ENCODE measurements around the gene SLIT3. TPM values are rescaled to one million over a fixed set of nuclear protein-coding genes. Genes with fewer than 3 reads are reported as not detected.

SLIT3 gene
- total RNA-seq, 1 experiment from 2014 or later, result not detected

DNA sequence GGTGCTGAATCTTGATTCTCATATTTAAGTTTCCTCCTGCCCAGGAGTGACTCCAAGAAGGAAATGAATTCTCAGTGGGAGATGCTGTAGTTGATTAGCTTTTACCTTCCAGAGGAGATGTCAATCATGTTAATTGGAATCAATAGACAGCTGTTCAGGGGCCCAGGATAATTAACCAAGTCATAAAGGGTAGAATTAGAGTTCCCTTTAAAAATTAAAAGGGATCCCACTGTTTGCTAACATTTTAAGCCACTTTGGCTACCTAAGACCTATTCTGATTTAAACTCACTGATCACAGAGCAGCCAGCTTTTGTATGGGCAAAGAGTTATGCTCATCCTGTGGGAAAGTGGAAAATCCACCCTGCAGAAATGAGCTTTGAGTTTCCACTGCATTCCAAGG lies 249.6 kb downstream of the SLIT3 start:
- no peaks in the 10 kb centered on the region for H3K9me3 ChIP-seq (ENCODE audit: insufficient read depth, low read depth)
- no peak overlapping the region for H2AFZ ChIP-seq
- no peaks in the 10 kb centered on the region for H3K9me2 ChIP-seq (ENCODE audit: insufficient read depth)
- H3K4me1 ChIP-seq (replicated peaks; ENCODE audit: insufficient read depth), result no peaks in the 10 kb centered on the region
- no TSS peak for BruUV-seq (replicated peaks)
- DNase-seq, result no peak
- no peaks in the 10 kb centered on the region for H4K20me1 ChIP-seq (ENCODE audit: insufficient read depth)
- H3F3A ChIP-seq (ENCODE audit: insufficient read depth, low read depth), result no peaks in the 10 kb centered on the region
- no peak overlapping the region for H3K4me3 ChIP-seq
- intact Hi-C loops (cut with micrococcal nuclease; ENCODE audit: unreplicated experiment), result no loop called here
- H3K27me3 ChIP-seq (ENCODE audit: insufficient read depth, low read depth), result peaks cover 98% of the 10 kb centered on the region
- CTCF ChIA-PET, result no interaction called here
- H3K79me2 ChIP-seq (ENCODE audit: low read depth), result no peaks in the 10 kb centered on the region
- no peak for TF ChIP-seq EZH2 (IDR thresholded peaks at IDR 0.05; ENCODE audit: low read depth)
- TF ChIP-seq CTCF (conservative IDR thresholded peaks at IDR 0.05), result no peak
- no peak overlapping the region for H3K27ac ChIP-seq
- H3K4me2 ChIP-seq, result no peak overlapping the region
- H3K36me3 ChIP-seq (ENCODE audit: low read depth), result no peaks in the 10 kb centered on the region
- POLR2A ChIA-PET (ENCODE audit: unreplicated experiment), result no interaction called here

DNA sequence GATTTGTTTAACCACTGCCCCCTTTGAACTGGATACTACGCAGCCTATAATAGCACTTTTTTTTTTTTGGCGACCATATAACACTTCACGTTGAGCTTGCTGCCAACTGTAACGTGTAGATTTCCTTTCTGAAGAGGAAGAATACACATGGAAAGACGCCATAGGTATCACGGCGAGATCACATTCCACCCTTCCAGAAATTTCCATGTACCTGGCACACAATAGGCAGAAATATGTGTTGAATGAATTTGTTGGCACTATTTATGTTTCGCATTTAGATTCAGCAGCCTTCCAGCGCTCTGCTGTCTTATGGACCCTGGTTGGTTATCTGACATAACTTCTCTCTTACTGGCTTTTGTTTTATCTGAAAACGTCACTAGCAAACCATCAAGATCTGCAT lies 250.3 kb downstream of the SLIT3 start:
- DNase-seq, result no peak
- H3K4me3 ChIP-seq, result no peak overlapping the region
- H3K9me2 ChIP-seq (ENCODE audit: insufficient read depth), result no peaks in the 10 kb centered on the region
- no peak overlapping the region for H3K4me2 ChIP-seq
- no peaks in the 10 kb centered on the region for H3K36me3 ChIP-seq (ENCODE audit: low read depth)
- peaks cover 98% of the 10 kb centered on the region for H3K27me3 ChIP-seq (ENCODE audit: insufficient read depth, low read depth)
- no peaks in the 10 kb centered on the region for H3K9me3 ChIP-seq (ENCODE audit: insufficient read depth, low read depth)
- no TSS peak for BruUV-seq (replicated peaks)
- TF ChIP-seq EZH2 (IDR thresholded peaks at IDR 0.05; ENCODE audit: low read depth) (no peak), CTCF (conservative IDR thresholded peaks at IDR 0.05) (no peak)
- ChIA-PET CTCF (no interaction called here), POLR2A (ENCODE audit: unreplicated experiment) (no interaction called here)
- no peak overlapping the region for H2AFZ ChIP-seq
- no peaks in the 10 kb centered on the region for H3K79me2 ChIP-seq (ENCODE audit: low read depth)
- no peaks in the 10 kb centered on the region for H3F3A ChIP-seq (ENCODE audit: insufficient read depth, low read depth)
- intact Hi-C loops (cut with micrococcal nuclease; ENCODE audit: unreplicated experiment), result no loop called here
- H4K20me1 ChIP-seq (ENCODE audit: insufficient read depth), result no peaks in the 10 kb centered on the region
- no peaks in the 10 kb centered on the region for H3K4me1 ChIP-seq (replicated peaks; ENCODE audit: insufficient read depth)
- no peak overlapping the region for H3K27ac ChIP-seq

DNA sequence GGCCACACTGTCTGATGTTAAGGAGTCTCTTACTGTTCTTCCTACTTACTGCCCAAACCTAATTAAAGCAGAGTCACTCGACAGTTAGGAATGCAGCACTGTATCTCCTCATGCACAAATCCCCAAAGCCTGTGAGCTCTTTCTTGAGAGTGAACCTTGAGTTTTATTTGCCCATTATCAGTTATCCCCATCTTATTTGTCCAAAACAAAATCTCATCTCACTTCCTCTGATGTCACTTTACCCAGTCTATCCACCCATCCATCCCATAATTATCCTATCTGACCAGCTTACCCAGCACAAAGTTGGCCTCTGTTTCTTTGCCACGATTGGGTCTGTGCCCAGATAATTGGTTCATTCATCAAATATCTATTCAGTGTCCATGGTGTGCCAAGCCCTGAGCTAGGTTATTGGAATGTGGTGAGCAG lies 250.8 kb downstream of the SLIT3 start:
- CTCF ChIA-PET, result no interaction called here
- BruUV-seq (replicated peaks), result no TSS peak

More for the DNA sequence above, 250.8 kb downstream of the SLIT3 start:
- POLR2A ChIA-PET (ENCODE audit: unreplicated experiment), result no interaction called here
- H3F3A ChIP-seq (ENCODE audit: insufficient read depth, low read depth), result no peaks in the 10 kb centered on the region
- intact Hi-C loops (cut with micrococcal nuclease; ENCODE audit: unreplicated experiment), result no loop called here
- no peak for DNase-seq
- no peak overlapping the region for H2AFZ ChIP-seq
- H3K27ac ChIP-seq, result no peak overlapping the region
- no peak overlapping the region for H3K4me2 ChIP-seq
- no peaks in the 10 kb centered on the region for H3K79me2 ChIP-seq (ENCODE audit: low read depth)
- H4K20me1 ChIP-seq (ENCODE audit: insufficient read depth), result no peaks in the 10 kb centered on the region
- TF ChIP-seq EZH2 (IDR thresholded peaks at IDR 0.05; ENCODE audit: low read depth) (no peak), CTCF (conservative IDR thresholded peaks at IDR 0.05) (no peak)
- no peaks in the 10 kb centered on the region for H3K36me3 ChIP-seq (ENCODE audit: low read depth)
- no peaks in the 10 kb centered on the region for H3K9me2 ChIP-seq (ENCODE audit: insufficient read depth)
- peaks cover 94% of the 10 kb centered on the region for H3K27me3 ChIP-seq (ENCODE audit: insufficient read depth, low read depth)
- H3K4me3 ChIP-seq, result no peak overlapping the region
- H3K9me3 ChIP-seq (ENCODE audit: insufficient read depth, low read depth), result no peaks in the 10 kb centered on the region
- H3K4me1 ChIP-seq (replicated peaks; ENCODE audit: insufficient read depth), result no peaks in the 10 kb centered on the region

Measured in PC-9 (cell line).